ENCODE data around the gene GNB1L.

GNB1L gene

GRCh38 chr22:19859861-19860510 lies 5.3 kb upstream of the GNB1L start:
- DNase-seq = no peak

- DNase-seq = no peak
Observed at GRCh38 chr22:19857382-19857781, 2.7 kb upstream of the GNB1L start.

- peak; percentile 49 for DNase-seq
Observed at GRCh38 chr22:19855504-19856409, 1.1 kb upstream of the GNB1L start.

GRCh38 chr22:19853879-19854777 lies 546 bp downstream of the GNB1L start:
- DNase-seq = peak; percentile 23

GRCh38 chr22:19853058-19853878 lies 1.4 kb downstream of the GNB1L start:
- no peak for DNase-seq

GRCh38 chr22:19852177-19852781 lies 2.4 kb downstream of the GNB1L start:
- DNase-seq = no peak

GRCh38 chr22:19851291-19852176 lies 3.1 kb downstream of the GNB1L start:
- DNase-seq = no peak

GRCh38 chr22:19850763-19851109 lies 3.9 kb downstream of the GNB1L start:
- DNase-seq = no peak

GRCh38 chr22:19849835-19850762 lies 4.6 kb downstream of the GNB1L start:
- no peak for DNase-seq

GRCh38 chr22:19848298-19849224 lies 6.1 kb downstream of the GNB1L start:
- DNase-seq = no peak

- no peak for DNase-seq
Observed at GRCh38 chr22:19847345-19847632, 7.4 kb downstream of the GNB1L start.

GRCh38 chr22:19846620-19847344 lies 7.9 kb downstream of the GNB1L start:
- no peak for DNase-seq

- DNase-seq = no peak
Observed at GRCh38 chr22:19845054-19845722, 9.5 kb downstream of the GNB1L start.

GRCh38 chr22:19844377-19845053 lies 10.2 kb downstream of the GNB1L start:
- no peak for DNase-seq

GRCh38 chr22:19843857-19844376 lies 10.8 kb downstream of the GNB1L start:
- DNase-seq = no peak

GRCh38 chr22:19843107-19843856 lies 11.4 kb downstream of the GNB1L start:
- no peak for DNase-seq
